Smooth muscle cell (in vitro differentiated cells): ENCODE results near the gene CTNNA2. TPM values are rescaled to one million over a fixed set of nuclear protein-coding genes. Genes with fewer than 3 reads are reported as not detected.

ENCODE experiments used
- DNase-seq: peaks from one replicate; lab custom pipeline; 2025; ENCODE audit not compliant: unreplicated experiment; lab: John Stamatoyannopoulos, UW
- H2AFZ ChIP-seq: fragments of 200-600 bp; sonication (generic); 2 replicates; pipeline ENCODE4 v1.6.0; 2016; ENCODE audit warnings: antibody characterized with exemption, low read depth, mild to moderate bottlenecking
- H3F3A ChIP-seq: fragments of 200-600 bp; sonication (generic); 2 replicates; pipeline ENCODE4 v1.6.0; 2017; ENCODE audit warnings: antibody characterized with exemption, low read depth
- H3K27ac ChIP-seq: fragments of 200-600 bp; sonication (generic); 2 replicates; pipeline ENCODE4 v1.5.1; 2016; ENCODE audit warnings: low read depth, mild to moderate bottlenecking
- H3K27me3 ChIP-seq: fragments of 200-600 bp; sonication (generic); 2 replicates; pipeline ENCODE4 v1.6.1; 2016; ENCODE audit warnings: low read depth, mild to moderate bottlenecking
- H3K36me3 ChIP-seq: fragments of 200-600 bp; sonication (generic); 2 replicates; pipeline ENCODE4 v1.5.1; 2016; ENCODE audit warnings: low read depth
- H3K4me1 ChIP-seq: fragments of 200-600 bp; sonication (generic); 2 replicates; pipeline ENCODE4 v1.5.1; 2016; ENCODE audit warnings: low read depth
- H3K4me2 ChIP-seq: fragments of 200-600 bp; sonication (generic); 2 replicates; pipeline ENCODE4 v1.6.0; 2016; ENCODE audit warnings: mild to moderate bottlenecking
- H3K4me3 ChIP-seq: fragments of 200-600 bp; sonication (generic); 2 replicates; pipeline ENCODE4 v1.5.1; 2016; ENCODE audit warnings: mild to moderate bottlenecking
- H3K79me2 ChIP-seq: fragments of 200-600 bp; sonication (generic); 2 replicates; pipeline ENCODE4 v1.6.0; 2016; ENCODE audit warnings: low read depth, mild to moderate bottlenecking
- H3K9ac ChIP-seq: fragments of 200-600 bp; sonication (generic); 2 replicates; pipeline ENCODE4 v1.6.0; 2016; ENCODE audit warnings: low read depth
- H3K9me3 ChIP-seq: fragments of 200-600 bp; sonication (generic); replicated peaks from 2 replicates; pipeline ENCODE4 v1.5.1; 2016; ENCODE audit warnings: low read depth
- H4K20me1 ChIP-seq: fragments of 200-600 bp; sonication (generic); 2 replicates; pipeline ENCODE4 v1.6.0; 2016; ENCODE audit warnings: low read depth
- WGBS: methylation state at CpG from one replicate; pipeline ENCODE4 v1.1.7; 2016; ENCODE audit warnings: low lambda C conversion rate; 5-methylcytosine and 5-hydroxymethylcytosine counted together
- polyA plus RNA-seq: library from polyadenylated mRNA; unstranded; fragments of >200 nt; fragmentation: Nextera tagmentation; extraction: Ambion mirVana; gene quantifications from 2 replicates; pipeline ENCODE4 v1.2.1, GENCODE V29; 2016
- total RNA-seq: library from RNA; depleted of rRNA; stranded (reverse); fragments of >200 nt; gene quantifications from 2 replicates; pipeline ENCODE4 v1.2.3, GENCODE V29; 2014
- TF ChIP-seq, protein P1 (sequence below): fragments of 200-600 bp; sonication (generic); IDR thresholded peaks from 2 replicates; pipeline ENCODE4 v1.5.1; 2017; ENCODE audit warnings: borderline replicate concordance, mild to moderate bottlenecking, antibody characterized with exemption; ENCODE audit not compliant: insufficient read depth, poor library complexity, severe bottlenecking

Gene CTNNA2
- total and polyA plus RNA-seq, 2 experiments from 2014 or later, result not detected

DNA sequence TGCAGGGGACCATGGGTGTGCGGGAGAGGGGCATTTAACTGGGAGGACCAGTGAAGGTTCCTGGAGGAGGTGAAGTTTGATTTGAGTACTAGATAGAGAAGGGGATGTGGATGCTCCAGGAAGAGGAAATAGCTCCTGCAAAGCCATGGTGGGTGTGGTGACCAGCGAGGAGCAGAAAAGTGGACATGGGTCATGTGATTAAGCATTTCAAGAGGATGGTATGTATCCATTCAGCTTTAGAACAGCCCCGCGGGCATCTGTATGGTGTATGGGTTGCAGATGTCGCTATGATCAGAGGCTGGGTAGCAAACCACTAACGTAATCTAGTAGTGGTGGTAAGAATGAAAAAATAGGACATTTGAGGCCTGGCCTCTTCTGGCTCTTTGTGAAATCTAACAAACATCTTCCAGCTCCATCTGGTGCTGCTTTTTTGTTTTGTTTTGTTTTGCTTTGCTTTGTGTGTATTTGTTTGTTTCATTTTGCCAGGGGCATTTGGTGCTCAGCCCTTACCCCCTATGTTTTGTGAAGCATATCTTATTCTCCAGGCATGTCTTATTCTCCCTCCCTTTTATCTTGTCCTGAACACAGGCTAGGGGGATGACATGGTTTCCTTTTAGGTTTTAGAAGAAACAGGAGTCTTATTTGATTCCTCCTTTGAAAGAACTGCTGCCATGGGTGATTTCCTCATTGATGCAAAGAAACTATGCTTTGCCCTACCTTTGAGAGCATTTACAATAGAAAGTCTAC lies 565.6 kb downstream of the CTNNA2 start:
- H3K9me3 ChIP-seq, result no peaks in the 10 kb centered on the region
- 95% methylated on average over 6 of the region's 6 CpGs for WGBS
- H4K20me1 ChIP-seq, result no peaks in the 10 kb centered on the region
- no peak overlapping the region for H3K4me2 ChIP-seq
- peak overlapping the region; percentile 49 for H2AFZ ChIP-seq
- no peak overlapping the region for H3K9ac ChIP-seq
- TF ChIP-seq, protein P1, sequence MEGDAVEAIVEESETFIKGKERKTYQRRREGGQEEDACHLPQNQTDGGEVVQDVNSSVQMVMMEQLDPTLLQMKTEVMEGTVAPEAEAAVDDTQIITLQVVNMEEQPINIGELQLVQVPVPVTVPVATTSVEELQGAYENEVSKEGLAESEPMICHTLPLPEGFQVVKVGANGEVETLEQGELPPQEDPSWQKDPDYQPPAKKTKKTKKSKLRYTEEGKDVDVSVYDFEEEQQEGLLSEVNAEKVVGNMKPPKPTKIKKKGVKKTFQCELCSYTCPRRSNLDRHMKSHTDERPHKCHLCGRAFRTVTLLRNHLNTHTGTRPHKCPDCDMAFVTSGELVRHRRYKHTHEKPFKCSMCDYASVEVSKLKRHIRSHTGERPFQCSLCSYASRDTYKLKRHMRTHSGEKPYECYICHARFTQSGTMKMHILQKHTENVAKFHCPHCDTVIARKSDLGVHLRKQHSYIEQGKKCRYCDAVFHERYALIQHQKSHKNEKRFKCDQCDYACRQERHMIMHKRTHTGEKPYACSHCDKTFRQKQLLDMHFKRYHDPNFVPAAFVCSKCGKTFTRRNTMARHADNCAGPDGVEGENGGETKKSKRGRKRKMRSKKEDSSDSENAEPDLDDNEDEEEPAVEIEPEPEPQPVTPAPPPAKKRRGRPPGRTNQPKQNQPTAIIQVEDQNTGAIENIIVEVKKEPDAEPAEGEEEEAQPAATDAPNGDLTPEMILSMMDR, result no peak
- no peak overlapping the region for H3K4me3 ChIP-seq
- no peak for DNase-seq
- no peak overlapping the region for H3K27ac ChIP-seq
- peaks cover 5% of the 10 kb centered on the region for H3K4me1 ChIP-seq
- H3K36me3 ChIP-seq, result no peaks in the 10 kb centered on the region
- no peaks in the 10 kb centered on the region for H3K27me3 ChIP-seq
- H3K79me2 ChIP-seq, result no peaks in the 10 kb centered on the region
- H3F3A ChIP-seq, result peaks cover 5% of the 10 kb centered on the region

- H3K9me3 ChIP-seq, result no peaks in the 10 kb centered on the region
- H3K27me3 ChIP-seq, result no peaks in the 10 kb centered on the region
- no peaks in the 10 kb centered on the region for H4K20me1 ChIP-seq
- peak overlapping the region; percentile 80 for H3K4me2 ChIP-seq
- no peak for DNase-seq
- TF ChIP-seq, protein P1, result no peak
- H3K4me3 ChIP-seq, result peak overlapping the region; percentile 35
- WGBS, result 22% methylated on average over 9 of the region's 9 CpGs
- H3F3A ChIP-seq, result peaks cover 5% of the 10 kb centered on the region
- no peaks in the 10 kb centered on the region for H3K36me3 ChIP-seq
- H3K27ac ChIP-seq, result peak overlapping the region; percentile 59
- H3K79me2 ChIP-seq, result no peaks in the 10 kb centered on the region
- H2AFZ ChIP-seq, result peak overlapping the region; percentile 79
- H3K9ac ChIP-seq, result no peak overlapping the region
- H3K4me1 ChIP-seq, result peaks cover 7% of the 10 kb centered on the region
Measured at GRCh38 chr2:80080957-80081356, 568.1 kb downstream of the CTNNA2 start.

DNA sequence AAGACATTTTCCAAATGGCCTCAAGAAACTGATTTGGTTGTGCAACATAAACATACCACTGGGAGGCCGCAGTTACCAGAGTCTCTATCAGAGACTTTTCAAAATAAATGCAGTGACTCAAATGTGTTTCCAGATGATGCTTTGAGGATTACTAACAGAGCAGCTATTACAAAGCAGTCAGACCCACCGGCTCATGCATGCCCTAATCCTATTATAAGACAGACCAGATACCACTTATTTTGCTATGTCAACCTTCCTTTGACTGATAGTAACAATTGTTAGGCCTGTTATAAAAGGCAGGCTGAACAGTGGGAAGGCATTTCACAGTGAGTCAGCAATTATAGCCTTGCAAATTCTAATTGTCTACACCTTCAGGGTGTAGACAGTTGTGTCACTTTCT lies 574.0 kb downstream of the CTNNA2 start:
- Histone ChIP-seq H3F3A (peaks cover 9% of the 10 kb centered on the region), H3K27ac (peak overlapping the region; percentile 86), H2AFZ (no peak overlapping the region), H3K27me3 (no peaks in the 10 kb centered on the region), H3K36me3 (no peaks in the 10 kb centered on the region), H3K9me3 (no peaks in the 10 kb centered on the region), H4K20me1 (no peaks in the 10 kb centered on the region), H3K4me3 (no peak overlapping the region), H3K4me1 (peaks cover 27% of the 10 kb centered on the region), H3K4me2 (peak overlapping the region; percentile 65), H3K79me2 (no peaks in the 10 kb centered on the region), H3K9ac (peak overlapping the region; percentile 33)
- DNase-seq, result no peak
- TF ChIP-seq, protein P1, result peak; percentile 17
- 4% methylated on average over 2 of the region's 2 CpGs for WGBS

- TF ChIP-seq, protein P1, result no peak
- no peak overlapping the region for H3K4me3 ChIP-seq
- no peaks in the 10 kb centered on the region for H3K9me3 ChIP-seq
- H3F3A ChIP-seq, result peaks cover 8% of the 10 kb centered on the region
- no peaks in the 10 kb centered on the region for H3K79me2 ChIP-seq
- peak overlapping the region; percentile 21 for H2AFZ ChIP-seq
- 45% methylated on average over 4 of the region's 4 CpGs for WGBS
- H3K27me3 ChIP-seq, result no peaks in the 10 kb centered on the region
- H3K4me2 ChIP-seq, result no peak overlapping the region
- H3K9ac ChIP-seq, result no peak overlapping the region
- no peaks in the 10 kb centered on the region for H3K36me3 ChIP-seq
- no peak for DNase-seq
- peaks cover 22% of the 10 kb centered on the region for H3K4me1 ChIP-seq
- H4K20me1 ChIP-seq, result no peaks in the 10 kb centered on the region
- H3K27ac ChIP-seq, result no peak overlapping the region
Measured at GRCh38 chr2:80091237-80091636, 578.4 kb downstream of the CTNNA2 start.
